ENCODE results near the gene GBP6. TPM values are rescaled to one million over a fixed set of nuclear protein-coding genes. Genes with fewer than 3 reads are reported as not detected.
"Not testable (repeated sequence)": the region's sequence is repeated elsewhere in the genome, so short reads cannot be mapped to it uniquely, and the experiment has no call there.

Gene GBP6
- polyA plus RNA-seq, 10 donors: 0.08 to 0.16 (median 0.13) TPM; not detected in 7

DNA sequence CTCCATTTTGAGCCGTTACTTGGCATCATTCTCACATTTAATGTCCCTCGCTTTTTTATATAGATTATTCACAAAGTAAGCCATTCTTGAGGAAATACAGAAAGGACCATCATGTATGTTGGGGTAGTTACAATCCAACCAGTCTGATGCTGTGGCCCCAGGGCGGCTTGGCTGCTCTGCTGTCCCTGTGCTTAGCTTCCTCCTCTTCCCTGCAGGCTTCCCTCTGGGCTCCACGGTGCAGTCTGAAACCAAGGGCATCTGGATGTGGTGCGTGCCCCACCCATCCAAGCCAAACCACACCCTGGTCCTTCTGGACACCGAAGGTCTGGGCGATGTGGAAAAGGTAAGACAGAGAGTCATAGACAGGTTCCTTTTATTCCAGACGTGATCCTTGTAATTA lies 5.5 kb downstream of the GBP6 start:
- DNase-seq: no peak

DNA sequence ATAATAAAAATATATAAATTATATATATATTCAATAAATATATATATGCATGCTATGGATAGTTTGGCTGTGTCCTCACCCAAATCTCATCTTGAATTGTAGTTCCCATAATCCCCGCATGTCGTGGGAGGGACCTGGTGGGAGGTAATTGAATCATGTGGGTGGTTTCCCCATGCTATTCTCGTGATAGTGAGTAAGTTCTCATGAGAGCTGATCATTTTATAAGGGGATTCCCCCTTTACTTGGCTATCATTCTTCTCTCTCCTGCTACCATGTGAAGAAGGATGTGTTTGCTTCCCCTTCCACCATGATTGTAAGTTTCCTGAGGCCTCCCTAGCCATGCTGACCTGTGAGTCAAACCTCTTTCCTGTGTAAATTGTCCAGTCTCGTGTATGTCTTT lies 10.0 kb downstream of the GBP6 start:
- DNase-seq: not testable (repeated sequence)

DNA sequence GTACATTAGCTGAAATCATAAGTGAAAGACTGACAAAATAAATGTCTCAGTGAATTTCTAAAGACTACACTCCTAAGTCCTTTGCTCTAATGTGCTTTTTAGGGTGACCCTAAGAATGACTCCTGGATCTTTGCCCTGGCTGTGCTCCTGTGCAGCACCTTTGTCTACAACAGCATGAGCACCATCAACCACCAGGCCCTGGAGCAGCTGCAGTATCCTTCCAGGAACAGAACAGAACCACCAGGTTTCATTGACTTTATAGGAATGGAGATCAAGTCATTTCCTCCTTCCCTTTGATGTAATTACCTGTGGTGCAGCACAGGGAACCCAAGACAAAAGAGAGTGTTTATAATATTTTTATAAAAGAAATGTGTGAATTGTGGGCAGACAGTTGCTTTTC lies 14.1 kb downstream of the GBP6 start:
- no peak for DNase-seq

DNA sequence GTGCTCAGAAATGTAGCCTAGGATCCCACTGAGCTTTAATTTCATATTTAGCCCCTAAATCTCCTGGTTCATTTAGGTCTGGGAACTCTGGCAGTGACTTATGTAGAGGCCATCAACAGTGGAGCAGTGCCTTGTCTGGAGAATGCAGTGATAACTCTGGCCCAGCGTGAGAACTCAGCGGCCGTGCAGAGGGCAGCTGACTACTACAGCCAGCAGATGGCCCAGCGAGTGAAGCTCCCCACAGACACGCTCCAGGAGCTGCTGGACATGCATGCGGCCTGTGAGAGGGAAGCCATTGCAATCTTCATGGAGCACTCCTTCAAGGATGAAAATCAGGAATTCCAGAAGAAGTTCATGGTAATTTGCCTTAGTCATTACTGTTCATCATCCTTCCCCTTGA lies 17.8 kb downstream of the GBP6 start:
- DNase-seq: no peak

DNA sequence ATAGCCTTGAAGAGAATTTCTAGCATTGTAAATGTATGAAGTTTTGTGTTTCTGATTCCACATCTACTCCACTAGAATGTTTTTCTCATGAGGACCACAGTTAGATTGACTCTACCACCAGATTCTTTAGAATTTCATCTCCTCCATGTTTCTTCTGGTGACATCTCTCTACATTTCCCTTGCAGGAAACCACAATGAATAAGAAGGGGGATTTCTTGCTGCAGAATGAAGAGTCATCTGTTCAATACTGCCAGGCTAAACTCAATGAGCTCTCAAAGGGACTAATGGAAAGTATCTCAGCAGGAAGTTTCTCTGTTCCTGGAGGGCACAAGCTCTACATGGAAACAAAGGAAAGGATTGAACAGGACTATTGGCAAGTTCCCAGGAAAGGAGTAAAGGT lies 18.6 kb downstream of the GBP6 start:
- DNase-seq: no peak

DNA sequence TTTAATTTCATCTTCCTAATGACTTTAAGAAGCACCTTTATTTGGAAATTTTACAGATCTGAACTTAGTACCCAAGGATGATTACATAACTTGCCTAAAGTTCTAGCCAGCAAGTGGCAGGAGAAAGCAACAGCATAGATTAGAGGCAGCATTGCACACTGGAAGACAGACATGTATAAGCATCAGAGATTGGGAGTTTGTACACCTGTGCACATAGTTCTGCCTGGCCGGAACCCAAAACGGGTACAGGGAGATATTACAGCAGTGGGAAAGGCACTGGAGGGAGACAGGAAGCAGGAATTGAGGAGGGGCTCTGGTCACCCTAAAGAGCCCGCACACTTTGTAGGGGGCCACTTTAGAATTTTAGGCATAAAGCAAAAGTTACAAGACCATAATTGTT lies 19.3 kb downstream of the GBP6 start:
- no peak for DNase-seq

DNA sequence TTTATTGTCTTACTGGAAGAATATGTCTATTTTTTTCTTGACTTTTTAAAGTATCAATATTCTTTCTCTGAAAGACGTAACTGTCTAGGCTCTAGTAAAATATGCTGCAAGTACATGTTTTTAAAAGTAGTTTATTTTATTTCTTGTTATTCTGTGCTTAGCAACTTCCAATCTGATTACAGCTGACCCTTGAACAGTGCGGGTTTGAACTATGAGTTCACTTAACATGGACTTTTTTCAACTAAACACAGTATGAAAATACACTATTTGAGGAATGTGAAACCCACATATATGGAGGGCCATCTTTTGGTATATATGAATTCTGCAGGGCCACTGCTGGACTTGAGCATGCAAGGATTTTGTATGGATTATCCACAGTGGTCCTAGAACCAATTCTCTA lies 26.8 kb downstream of the GBP6 start:
- no peak for DNase-seq

DNA sequence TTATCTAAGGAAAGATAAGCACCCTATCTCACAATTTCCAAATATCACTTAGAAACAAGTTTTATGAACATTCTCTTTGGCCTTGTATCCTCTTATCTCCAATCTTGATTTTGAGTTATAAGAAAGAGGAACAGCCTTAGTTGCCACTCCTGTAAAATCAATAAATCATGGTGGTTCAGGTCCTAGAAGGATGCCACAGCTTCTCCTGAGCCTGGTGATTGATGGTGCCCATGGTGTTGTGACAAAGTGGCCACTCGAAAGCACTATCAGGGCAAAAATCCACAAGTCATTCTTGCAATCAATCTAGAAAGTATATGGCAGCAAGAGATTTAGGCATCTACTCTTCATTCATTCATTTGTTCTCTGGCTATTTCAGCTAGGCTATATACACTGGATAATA lies 27.8 kb downstream of the GBP6 start:
- DNase-seq: no peak

DNA sequence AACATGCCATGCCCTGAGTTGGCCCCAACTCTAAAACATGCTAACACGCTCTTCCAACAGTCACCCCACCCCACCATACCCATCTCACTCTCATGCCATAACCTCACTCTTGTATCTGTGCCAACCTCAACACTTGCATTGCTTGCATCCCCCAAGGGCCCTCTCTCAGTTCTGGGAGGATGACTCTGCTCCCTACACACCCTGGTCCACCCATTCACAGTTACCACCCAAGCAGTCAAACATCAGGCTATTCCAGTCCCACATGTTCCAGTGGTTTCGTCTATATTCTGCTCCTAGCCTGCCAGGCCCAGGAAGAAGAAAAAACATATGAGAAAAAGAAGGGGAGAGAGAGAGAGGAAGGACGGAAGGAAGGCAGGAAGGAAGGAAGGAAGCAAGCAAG lies 31.0 kb downstream of the GBP6 start:
- DNase-seq: no peak

DNA sequence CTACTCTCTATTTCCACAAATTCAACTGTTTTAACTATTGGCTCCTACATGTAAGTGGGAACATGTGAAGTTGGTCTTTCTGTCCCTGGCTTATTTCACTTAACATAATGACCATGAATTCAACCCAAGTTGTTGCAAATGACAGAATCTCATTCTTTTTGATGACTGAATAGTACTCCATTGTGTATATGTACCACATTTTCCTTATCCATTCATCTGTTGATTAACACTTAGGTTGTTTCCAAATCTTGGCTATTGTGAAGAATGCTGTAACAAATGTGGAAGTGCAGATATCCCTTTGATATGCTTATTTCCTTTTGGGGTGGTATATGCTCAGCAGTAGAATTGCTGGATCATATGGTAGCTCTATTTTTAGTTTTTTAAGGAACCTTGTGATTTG lies 33.0 kb downstream of the GBP6 start:
- DNase-seq: no peak

DNA sequence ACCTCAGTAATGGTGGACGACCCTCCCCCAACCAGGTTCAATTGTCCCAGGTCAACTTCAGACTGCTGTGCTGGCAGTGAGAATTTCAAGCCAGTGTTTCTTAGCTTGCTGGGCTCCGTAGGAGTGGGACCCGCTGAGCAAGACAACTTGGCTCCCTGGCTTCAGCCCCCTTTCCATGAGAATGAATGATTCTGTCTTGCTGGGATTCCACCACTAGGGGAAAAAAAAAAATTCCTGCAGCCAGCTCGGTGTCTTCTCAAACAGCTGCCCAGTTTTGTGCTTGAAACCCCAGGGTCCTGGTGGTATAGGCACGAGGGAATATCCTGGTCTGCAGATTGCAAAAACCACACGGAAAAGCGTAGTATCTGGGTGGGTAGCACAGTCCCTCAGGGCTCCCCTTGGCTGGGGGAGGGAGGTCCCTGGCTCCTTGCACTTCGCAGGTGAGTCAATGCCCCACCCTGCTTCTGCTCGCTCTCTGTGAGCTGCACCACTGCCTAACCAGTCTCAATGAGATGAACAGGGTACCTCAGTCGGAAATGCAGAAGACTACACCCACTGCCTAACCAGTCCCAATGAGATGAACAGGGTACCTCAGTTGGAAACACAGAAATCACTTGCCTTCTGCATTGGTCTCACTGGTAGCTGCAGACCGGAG lies 41.5 kb downstream of the GBP6 start:
- no peak for DNase-seq

DNA sequence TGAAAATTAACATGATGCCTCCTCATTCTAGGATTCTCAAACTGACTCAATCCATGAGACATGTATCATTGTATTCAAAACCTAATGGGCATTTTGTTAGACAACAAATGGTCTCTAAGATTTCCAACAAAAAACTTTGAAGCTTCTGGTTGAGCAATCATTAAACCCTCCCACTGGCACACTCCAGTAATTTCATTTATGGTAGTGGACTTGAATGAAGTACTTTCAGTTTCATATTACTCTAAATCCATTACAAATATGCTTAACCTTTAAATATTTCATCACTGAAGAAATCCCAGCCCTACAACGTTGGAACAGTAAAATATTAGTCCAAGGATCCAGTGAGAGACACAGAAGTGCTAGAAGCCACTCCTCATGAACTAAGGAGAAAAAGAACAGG lies 43.5 kb downstream of the GBP6 start:
- no peak for DNase-seq

DNA sequence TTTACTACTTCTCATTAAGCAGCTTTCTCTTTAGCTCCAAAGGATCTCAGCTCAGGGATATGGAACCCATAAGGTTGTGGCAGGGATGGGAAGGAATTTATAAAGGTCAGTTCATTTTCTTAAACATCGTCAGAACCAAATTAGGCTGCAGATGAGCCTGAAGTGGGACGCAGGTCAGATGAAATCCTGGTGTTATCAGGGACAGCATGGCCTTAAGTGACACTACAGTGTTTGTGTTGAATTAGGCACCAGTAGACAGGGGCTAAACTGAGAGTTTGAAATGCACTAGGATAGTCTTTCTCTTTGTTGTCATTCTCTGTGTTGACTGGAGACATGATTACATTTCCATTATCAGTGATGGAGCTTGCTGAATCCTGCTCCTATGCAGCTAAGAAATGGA lies 43.9 kb downstream of the GBP6 start:
- not testable (repeated sequence) for DNase-seq

DNA sequence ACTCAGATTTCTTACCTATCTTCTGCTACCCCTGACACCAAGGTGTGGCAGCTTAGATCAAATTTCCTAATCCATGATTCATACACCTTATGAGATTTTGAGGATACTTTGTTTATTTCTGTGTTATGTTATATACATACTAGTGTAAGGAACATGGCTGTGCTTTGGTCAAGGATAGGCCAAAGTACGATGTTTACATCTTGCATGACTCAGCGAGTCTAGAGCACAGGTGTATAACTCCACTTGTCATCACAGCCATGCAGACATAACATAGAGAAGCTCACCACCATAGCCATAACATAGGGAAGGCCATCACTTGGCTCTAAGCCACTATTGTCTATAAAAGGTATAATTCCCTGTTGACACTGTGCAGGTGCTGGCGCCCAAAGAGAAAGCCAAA lies 61.2 kb downstream of the GBP6 start:
- DNase-seq: no peak

DNA sequence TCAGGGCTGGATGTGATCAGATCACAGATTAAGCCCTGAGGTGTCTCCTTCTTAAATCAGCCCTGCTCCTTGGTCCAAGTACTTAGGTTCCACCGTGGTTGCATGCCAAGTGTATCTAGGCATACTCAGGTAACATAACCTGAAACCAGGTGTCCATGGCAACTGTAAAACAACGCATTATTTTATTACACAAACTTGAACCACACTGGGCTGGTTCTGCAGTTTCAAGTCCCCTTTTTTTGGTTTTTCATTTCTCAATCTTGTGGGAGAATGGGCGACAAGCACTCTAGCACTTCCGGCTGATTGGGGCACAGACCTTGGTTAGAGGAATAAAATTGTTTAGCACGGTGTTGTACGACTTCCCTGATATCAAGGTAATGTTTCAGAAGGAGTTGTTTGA lies 65.2 kb downstream of the GBP6 start:
- no peak for DNase-seq

DNA sequence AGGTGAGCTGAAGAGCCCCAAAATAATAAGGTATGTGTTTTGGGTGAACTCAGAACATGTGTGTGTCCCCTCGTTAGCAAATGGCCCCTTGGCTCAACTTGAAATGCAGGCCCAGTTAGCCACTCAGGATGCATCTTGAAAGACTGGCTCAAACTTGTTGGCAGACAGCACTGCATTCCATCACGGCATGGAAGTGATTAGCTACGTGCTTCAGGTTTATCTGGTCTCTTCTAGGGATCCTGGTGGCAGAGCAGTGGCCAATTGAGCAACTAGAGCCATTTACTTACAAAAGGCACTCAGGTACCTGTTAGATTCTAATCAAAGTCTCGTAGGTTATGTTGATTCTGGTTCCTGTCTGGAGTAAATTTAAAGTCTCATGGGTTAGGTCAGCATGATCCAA lies 65.8 kb downstream of the GBP6 start:
- DNase-seq: not testable (repeated sequence)

DNA sequence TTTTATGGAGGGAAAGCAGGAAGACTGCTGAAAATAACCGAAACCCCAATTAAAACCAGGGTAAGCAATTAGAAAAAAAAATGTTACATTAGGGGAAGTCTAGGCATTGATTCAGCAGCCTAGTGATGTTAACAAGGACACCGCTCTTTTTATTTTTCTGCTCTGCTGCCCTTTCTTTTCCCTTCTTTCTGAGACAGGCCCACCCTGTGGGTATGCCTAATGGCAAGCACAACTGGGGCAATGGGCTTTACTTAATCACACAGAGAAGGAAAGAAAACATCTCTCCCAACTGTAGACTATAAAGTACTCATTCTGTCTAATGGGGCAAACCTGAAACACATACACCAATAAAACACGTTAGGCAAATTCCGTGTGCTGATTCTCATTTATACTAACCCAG lies 69.6 kb downstream of the GBP6 start:
- no peak for DNase-seq

DNA sequence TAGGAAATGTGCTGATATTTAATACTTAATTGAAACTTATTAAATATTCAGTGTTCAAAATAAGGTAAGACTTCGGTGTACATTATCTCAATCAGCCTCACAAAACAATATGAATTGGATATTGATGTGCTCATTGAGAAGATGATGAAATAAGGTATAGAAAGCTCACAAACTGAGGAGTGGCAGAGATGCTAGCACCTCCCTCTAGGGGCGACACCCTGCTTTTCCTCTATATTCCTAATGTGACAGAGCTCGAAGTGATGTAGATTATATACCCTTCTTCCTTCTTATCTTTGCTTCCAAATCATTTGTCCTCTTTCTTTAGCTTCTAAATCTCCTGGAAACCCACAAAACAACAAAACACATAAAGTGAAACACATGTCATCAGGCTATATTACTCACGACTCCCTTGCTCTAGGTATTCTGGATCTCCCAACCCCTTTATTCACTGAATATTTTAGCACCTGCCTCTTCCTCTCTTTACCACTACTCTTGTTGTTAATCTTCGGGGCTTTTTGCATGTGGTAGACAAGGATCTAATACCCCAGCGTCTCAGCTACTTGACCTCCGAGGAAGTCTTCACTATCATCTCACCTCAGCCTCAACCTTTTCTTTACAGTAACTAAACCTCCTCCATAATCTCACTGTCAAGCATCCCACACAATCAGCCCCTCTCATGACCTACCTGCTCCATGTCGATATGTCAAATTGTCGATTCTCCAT lies 70.4 kb downstream of the GBP6 start:
- DNase-seq: not testable (repeated sequence)

Other genes with a start within 250 kb of the GBP6 start
- 1 to 10 TPM; 1.3 to 8.0 (median 1.7) TPM for gene GBP2, start 237.9 kb upstream of the GBP6 start, polyA plus RNA-seq (ENCODE audit: insufficient read length in 10 of 10)
- under 1 TPM in 6 of 10 donors, not detected in 4; 0.05 to 0.13 (median 0.08) TPM for gene GBP7, start 188.1 kb upstream of the GBP6 start, polyA plus RNA-seq (ENCODE audit: insufficient read length in 10 of 10)
- 1 to 10 TPM; 2.2 to 6.0 (median 4.4) TPM for gene GBP4, start 165.1 kb upstream of the GBP6 start, polyA plus RNA-seq (ENCODE audit: insufficient read length in 10 of 10)
- gene GBP5, start 91.2 kb upstream of the GBP6 start, polyA plus RNA-seq (ENCODE audit: insufficient read length in 10 of 10): 1 to 10 TPM in 5 of 10 donors, under 1 TPM in 5; 0.51 to 6.3 (median 1.2) TPM
- gene LRRC8B, start 160.8 kb downstream of the GBP6 start, polyA plus RNA-seq (ENCODE audit: insufficient read length in 10 of 10): 1 to 10 TPM; 2.4 to 4.5 (median 4.0) TPM